Epidermal melanocyte (primary cell): ENCODE measurements around the gene PANX2.
"Not testable (repeated sequence)": the region's sequence is repeated elsewhere in the genome, so short reads cannot be mapped to it uniquely, and the experiment has no call there.

Experiments used
- DNase-seq: peaks from one replicate; pipeline ENCODE4 v3.0.0; 2011; ENCODE audit warnings: low spot score; ENCODE audit not compliant: insufficient read length

PANX2 gene, protein sequence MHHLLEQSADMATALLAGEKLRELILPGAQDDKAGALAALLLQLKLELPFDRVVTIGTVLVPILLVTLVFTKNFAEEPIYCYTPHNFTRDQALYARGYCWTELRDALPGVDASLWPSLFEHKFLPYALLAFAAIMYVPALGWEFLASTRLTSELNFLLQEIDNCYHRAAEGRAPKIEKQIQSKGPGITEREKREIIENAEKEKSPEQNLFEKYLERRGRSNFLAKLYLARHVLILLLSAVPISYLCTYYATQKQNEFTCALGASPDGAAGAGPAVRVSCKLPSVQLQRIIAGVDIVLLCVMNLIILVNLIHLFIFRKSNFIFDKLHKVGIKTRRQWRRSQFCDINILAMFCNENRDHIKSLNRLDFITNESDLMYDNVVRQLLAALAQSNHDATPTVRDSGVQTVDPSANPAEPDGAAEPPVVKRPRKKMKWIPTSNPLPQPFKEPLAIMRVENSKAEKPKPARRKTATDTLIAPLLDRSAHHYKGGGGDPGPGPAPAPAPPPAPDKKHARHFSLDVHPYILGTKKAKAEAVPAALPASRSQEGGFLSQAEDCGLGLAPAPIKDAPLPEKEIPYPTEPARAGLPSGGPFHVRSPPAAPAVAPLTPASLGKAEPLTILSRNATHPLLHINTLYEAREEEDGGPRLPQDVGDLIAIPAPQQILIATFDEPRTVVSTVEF

GRCh38 chr22:50170453-50171318 is at the start of gene PANX2:
PANX2 (plus strand) TSS chr22:50170731; CDS start chr22:50170731, 0 bp downstream.
- DNase-seq = no peak

DNA sequence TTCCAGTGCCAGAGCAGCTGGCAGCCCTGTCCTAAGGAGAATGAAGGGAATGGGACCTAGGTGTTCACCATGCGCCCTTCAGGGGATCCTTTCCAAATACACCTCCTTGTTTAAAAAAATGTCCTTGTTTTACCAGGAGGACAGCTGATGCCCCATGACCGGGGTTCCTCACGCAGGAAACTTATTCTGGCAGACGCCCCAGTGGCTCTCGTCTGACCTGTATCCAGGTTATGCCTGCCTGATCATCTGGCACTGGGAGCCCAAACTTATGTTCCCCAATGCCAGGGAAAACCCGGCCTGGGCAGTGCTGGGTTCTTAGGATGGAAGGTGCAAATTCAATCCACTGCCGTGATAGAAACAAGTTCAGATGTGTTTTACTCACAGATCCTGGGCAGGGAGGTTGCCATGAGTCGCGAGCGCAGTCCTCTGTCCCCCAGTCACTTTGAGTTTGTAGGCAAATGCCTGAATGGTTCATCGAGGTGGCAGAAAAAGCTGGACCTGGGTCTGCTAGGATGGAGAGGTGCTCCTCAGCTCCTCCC is 49.3 kb upstream of the PANX2 start:
- DNase-seq = no peak

DNA sequence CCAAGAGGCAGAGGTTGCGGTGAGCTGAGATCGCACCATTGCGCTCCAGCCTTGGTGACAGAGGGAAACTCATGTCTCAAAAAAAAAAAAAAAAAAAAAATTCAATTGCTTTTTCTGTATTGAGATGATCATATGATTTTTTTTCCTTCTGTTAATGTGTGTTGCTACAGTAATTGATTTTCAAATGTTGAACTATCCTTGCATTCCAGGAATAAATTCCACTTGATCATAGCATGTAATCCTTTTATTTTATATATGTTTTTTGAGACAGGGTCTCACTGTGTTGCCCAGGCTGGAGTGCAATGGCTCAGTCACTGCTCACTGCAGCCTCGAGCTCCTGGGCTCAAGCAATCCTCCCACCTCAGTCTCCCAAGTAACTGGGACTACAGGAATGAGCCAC is 47.4 kb upstream of the PANX2 start:
- DNase-seq = no peak

DNA sequence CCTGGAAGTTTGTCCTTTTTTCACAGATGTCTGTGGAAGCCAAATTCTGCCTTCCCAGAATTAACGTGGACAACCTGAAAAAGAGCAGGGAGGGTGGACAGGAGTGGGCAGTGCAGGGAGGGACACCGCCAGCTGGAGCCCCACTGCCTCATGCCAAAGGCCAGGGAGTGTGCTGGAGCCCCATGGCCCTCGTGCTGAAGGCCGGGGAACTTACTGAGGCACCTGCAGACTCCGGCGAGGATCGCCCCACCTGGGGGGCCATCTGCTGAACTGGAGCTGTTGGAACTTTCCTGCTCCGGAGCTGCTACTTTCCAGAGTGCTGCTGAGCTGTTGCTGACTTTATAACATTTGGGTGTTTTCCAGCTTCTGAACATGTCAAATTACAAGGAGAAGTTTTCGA is 45.5 kb upstream of the PANX2 start:
- DNase-seq = no peak

- DNase-seq = no peak
Measured at GRCh38 chr22:50129121-50129736, 41.3 kb upstream of the PANX2 start.

DNA sequence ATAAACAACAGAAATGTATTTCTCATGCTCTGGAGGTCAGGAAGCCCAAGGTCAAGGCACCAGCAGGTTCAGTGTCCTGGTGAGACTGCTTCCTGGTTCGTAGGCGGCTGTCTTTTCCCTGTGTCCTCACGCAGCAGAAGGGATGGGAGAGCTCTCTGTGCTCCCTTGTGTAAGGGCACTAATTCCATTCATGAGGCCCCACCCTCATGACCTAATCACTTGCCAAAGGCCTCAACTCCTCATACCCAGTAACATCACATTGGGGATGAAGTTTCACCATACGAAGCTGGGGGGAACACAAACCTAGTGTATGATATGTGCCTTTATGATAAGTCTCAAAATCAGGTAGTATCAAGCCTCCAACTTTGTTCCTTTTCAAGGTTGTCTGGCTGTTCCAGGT is 38.6 kb upstream of the PANX2 start:
- DNase-seq = no peak

DNA sequence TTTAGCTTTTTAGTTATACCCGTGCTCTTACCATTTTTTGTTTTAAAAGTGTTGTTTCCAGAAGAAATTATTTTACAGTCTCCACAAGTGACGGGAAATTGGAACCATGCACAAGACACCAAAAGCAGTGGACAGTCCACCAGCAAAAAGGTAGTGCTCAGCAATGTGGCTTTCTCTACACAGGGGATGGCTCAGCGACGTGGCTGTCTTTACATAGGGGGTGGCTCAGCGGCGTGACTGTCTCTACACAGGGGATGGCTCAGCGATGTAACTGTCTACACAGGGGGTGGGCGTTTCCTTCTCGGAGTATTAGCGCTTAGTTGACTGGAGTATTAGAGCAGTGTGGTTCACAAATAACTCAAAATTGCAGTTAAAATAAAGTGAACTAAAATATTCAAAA is 36.0 kb upstream of the PANX2 start:
- no peak for DNase-seq

DNA sequence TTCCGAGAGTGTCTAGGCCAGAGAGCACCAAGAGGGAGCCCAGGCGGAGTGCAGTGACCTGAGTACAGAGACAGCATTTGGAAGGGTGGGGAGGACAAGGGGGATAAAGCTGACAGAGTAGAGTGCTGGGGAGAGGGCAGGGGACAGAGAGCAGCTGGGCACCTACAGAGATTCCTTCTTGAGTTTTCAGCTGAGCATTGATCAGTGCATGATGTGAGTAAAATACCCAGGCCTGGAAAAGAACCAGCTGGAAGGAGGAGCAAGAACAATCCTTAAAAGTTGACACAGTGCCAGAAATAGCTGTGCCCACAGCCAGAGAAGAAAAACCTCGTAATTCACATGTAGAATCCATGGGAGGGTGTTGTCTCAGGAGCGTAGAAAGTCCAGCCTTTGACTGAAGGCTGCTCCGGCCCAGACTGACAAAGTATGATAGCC is 33.9 kb upstream of the PANX2 start:
- no peak for DNase-seq

DNA sequence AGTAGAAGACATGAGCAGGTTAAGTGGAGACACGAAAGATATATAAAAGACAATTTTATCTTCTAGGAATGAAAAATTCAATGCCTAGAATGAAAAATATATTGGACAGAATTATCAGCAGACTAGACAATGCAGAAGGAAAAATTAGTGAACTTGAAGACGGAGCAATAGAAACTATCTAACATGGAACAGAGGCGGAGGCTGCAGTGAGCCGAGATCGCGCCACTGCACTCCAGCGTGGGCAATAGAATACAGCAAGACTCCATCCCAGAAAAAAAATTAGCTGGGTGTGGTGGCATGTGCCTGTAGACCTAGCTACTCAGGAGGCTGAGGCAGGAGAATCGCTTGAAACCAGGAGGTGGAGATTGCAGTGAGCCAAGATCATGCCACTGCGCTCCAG is 33.3 kb upstream of the PANX2 start:
- DNase-seq = not testable (repeated sequence)

GRCh38 chr22:50138041-50138440 is 32.5 kb upstream of the PANX2 start:
- no peak for DNase-seq

DNA sequence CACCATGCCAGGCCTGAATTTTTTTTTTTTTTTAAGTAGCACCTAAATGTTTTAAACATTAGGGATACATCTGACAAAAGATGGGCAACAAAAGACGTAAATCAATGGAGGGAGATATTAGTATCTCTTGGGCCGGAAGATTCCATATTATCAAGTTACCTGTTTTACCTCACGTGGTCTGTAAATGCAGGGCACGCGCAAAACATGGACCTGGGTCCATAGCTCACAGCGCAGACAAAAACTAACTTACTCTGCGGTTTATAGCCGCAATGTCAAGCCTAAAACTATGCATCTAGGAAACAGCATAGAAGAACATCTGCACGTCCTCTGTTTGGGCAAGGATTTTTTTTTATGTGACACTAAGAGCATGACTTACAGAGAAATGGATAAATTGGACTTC is 31.5 kb upstream of the PANX2 start:
- no peak for DNase-seq

GRCh38 chr22:50139843-50140415 is 30.6 kb upstream of the PANX2 start:
- no peak for DNase-seq

DNA sequence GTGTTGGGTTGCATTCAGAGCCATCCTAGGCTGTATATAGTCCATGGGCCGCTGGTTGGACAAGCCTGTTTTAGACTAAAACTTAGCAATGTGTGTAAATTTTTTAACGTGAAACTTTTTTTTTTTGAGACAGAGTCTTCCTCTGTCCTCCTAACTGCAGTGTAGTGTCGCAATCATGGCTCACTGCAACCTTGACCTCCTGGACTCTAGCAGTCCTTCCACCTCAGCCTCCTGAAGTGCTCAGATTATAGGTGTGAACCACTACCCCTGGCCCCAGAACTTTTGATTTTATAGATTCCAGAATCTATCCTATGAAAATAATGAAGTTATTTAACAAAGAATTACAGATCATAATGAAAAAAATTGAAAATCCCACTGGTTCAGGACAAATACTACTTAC is 29.9 kb upstream of the PANX2 start:
- no peak for DNase-seq

DNA sequence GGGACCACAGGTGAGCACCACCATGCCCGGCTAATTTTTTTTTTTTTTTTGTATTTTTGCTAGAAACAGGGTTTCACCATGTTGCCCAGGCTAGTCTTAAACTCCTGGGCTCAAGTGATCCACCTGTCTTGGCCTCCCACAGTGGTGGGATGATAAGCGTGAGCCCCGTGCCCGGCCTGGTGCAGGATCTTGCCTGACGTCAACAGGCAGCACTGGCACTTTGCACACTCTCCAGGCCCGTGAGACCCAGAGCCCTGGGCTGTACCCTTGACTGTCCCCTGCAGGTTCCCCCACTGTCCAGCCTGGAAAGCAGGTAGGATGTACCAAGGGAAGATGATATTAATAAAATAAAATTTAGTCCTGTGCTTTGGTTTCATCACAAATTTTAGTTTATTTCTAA is 29.1 kb upstream of the PANX2 start:
- no peak for DNase-seq

DNA sequence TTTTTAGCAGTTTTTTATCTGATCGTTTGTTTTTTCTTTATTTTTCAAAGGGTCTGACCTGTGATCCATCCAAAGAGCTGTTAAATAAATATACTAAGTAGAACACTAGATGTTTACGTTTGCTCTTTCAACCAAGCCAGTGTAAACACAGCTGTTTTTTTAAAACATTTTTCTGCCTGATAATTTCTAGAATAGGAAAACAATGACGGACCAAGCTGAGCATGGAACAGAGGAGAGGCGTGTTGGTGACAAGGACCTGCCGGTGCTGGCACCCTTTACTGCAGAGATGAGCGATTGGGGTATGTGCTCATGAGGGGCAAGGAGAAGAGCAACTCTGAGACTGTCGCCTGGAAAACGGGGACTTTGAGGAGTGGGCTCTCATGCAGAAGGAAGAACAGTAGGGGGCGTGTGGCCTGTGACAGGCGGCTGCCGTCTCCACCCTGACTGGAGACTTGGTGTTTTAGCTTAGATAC is 28.6 kb upstream of the PANX2 start:
- DNase-seq = no peak

GRCh38 chr22:50143096-50143495 is 27.4 kb upstream of the PANX2 start:
- DNase-seq = no peak

DNA sequence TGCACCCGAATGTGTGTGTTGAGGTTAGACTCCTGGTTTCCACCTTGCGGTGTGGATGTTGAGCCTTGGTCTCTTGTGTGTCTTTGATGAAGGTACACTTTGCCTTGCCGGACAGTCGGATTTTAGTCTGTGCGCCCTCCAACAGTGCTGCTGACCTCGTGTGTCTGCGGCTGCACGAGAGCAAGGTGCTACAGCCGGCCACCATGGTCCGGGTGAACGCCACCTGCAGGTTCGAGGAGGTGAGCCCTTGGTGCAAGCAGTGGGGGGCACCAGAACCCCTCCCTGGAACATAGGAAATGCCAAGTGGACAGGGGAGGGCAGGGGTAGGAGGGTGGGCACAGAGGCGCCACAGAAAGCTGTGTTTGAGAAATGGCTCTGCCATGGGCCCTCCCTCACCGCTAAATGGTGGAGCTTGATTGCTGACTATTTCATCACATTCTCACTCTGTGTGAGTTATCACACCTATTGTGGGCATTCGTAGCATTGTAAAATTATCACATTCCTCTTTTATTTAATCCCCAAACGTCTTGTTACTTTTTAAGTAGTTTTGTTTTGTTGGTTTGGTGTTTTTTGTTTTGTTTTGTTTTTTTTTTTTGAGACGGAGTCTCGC is 26.4 kb upstream of the PANX2 start:
- DNase-seq = no peak

- no peak for DNase-seq
Measured at GRCh38 chr22:50145721-50146438, 24.7 kb upstream of the PANX2 start.

GRCh38 chr22:50146439-50147238 is 23.9 kb upstream of the PANX2 start:
- DNase-seq = peak; percentile 86
